ENCODE data around the gene PIGK. TPM values are rescaled to one million over a fixed set of nuclear protein-coding genes. Genes with fewer than 3 reads are reported as not detected.

Gene PIGK
- total and polyA plus RNA-seq, 8 donors, result 24.7 to 38.1 (median 31.6) TPM

DNA sequence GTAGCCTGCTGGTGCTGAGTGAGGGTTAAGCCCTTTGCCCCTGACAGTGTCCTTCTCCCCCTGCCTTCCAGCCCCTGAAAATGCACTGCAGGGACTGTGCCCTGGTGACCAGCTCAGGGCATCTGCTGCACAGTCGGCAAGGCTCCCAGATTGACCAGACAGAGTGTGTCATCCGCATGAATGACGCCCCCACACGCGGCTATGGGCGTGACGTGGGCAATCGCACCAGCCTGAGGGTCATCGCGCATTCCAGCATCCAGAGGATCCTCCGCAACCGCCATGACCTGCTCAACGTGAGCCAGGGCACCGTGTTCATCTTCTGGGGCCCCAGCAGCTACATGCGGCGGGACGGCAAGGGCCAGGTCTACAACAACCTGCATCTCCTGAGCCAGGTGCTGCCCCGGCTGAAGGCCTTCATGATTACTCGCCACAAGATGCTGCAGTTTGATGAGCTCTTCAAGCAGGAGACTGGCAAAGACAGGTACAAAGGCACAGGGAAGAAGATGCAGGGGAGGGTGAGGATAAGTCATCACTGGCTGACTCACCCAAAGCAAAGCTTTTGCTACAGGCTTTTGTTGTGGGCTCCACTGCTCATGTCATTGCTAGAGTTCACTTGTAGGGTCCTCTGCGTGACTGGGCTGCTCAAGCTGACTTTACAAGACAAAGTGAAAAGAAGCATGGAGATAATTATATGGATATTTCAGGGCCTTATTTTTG, 174.9 kb downstream of the PIGK start:
- Histone ChIP-seq H3K9me3 (no peaks in the 10 kb centered on the region), H3K27me3 (no peaks in the 10 kb centered on the region), H3K27ac (no peak overlapping the region), H3K36me3 (no peaks in the 10 kb centered on the region), H3K4me1 (peaks cover 0 to 5% of the 10 kb centered on the region in 2 donors), H3K4me3 (no peak overlapping the region)
- DNase-seq, result no peak
- TF ChIP-seq CTCF (IDR thresholded peaks at IDR 0.05), result no peak
- intact Hi-C loops (cut with DNase I), result no loop called here
- no peak for ATAC-seq

GRCh38 chr1:77040826-77041225, 178.4 kb downstream of the PIGK start:
- H3K27me3 ChIP-seq, result no peaks in the 10 kb centered on the region
- no peak for DNase-seq
- intact Hi-C loops (cut with DNase I), result no loop called here
- H3K4me1 ChIP-seq, result no peaks in the 10 kb centered on the region
- no peak for TF ChIP-seq CTCF (IDR thresholded peaks at IDR 0.05)
- H3K36me3 ChIP-seq, result no peaks in the 10 kb centered on the region
- peaks cover 0 to 4% of the 10 kb centered on the region in 2 donors for H3K9me3 ChIP-seq
- H3K27ac ChIP-seq, result no peak overlapping the region
- ATAC-seq, result no peak
- no peak overlapping the region for H3K4me3 ChIP-seq

DNA sequence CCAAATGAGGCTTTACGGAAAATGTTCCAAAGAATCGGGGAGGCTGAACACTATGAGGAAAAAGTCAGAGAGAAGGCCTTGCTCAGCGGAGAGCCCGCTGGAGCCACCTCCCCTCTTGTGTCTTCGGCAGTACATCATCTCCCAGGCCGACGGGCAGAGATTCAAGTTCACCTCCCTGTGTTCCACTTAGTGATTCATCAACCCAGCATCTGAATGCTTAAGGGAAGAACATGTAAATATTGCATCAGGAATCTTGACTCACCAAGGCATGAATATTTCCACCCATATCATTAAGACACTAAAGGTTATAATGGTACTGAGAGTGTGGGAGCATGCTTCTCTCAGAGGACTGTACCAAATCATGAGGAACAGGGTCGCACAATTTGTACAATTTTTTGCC, 179.5 kb downstream of the PIGK start:
- Histone ChIP-seq H3K36me3 (no peaks in the 10 kb centered on the region), H3K4me1 (no peaks in the 10 kb centered on the region), H3K27ac (no peak overlapping the region), H3K27me3 (no peaks in the 10 kb centered on the region), H3K4me3 (no peak overlapping the region), H3K9me3 (peaks cover 0 to 4% of the 10 kb centered on the region in 2 donors)
- no peak for TF ChIP-seq CTCF (IDR thresholded peaks at IDR 0.05)
- ATAC-seq (peak; percentile 83), DNase-seq (peak in 1 of 4 donors; percentile 71)
- intact Hi-C loops (cut with DNase I), result no loop called here

DNA sequence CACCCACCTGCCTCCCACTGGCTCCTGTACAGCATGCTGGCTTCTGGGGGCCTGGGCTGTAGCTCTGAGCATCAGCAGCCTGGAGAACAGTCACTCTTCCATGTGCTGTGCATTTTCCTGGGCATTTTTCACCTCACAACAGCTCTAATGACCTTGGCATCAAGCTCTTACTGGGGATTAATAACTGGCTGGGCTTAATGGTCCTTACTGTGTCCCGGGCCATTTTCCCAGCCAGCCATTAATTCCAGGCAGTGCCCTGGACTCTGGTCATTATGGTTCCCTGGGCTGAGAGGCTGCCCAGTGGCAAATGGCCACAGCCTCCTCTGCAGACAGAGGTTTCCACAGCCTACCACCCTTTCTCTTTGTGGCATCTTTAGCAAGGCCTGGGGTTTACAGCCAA, 180.1 kb downstream of the PIGK start:
- intact Hi-C loops (cut with DNase I), result no loop called here

More for the DNA sequence above, 180.1 kb downstream of the PIGK start:
- Histone ChIP-seq H3K9me3 (peaks cover 0 to 4% of the 10 kb centered on the region in 2 donors), H3K4me1 (no peaks in the 10 kb centered on the region), H3K27me3 (no peaks in the 10 kb centered on the region), H3K4me3 (no peak overlapping the region), H3K27ac (no peak overlapping the region), H3K36me3 (no peaks in the 10 kb centered on the region)
- DNase-seq, result no peak
- TF ChIP-seq CTCF (IDR thresholded peaks at IDR 0.05), result no peak
- no peak for ATAC-seq

Small RNA genes within 50 kb of the gene (microRNA-seq; reads per million reads assigned to microRNA genes)
- gene MIR7156, result 0.14 to 0.34 reads per million in 2 donors

Other genes starting within 250 kb of the PIGK start
- under 1 TPM; 0.29 to 0.35 TPM for gene AK5, start 62.6 kb upstream of the PIGK start, total RNA-seq
- gene AK5, start 62.6 kb upstream of the PIGK start, polyA plus RNA-seq (ENCODE audit: insufficient read length in 6 of 6), result 1 to 10 TPM in 3 of 6 donors, under 1 TPM in 3; 0.46 to 1.4 (median 1.0) TPM

Measured in left lung (tissue), 10 donors.